H1 (cell line): Measurements from ENCODE around the gene C11orf42. TPM values are rescaled to one million over a fixed set of nuclear protein-coding genes. Genes with fewer than 3 reads are reported as not detected.

Experiments
- CTCF ChIA-PET: fragments of 300-600 bp; sonication (Branson Sonifier 250); formaldehyde crosslinking; loops from one replicate; lab custom pipeline; 2021; ENCODE audit not compliant: partially characterized antibody; lab: Charles Lee
- POLR2A ChIA-PET: fragments of 300-600 bp; sonication (Branson Sonifier 250); formaldehyde crosslinking; loops from one replicate; lab custom pipeline; 2021; ENCODE audit warnings: inconsistent platforms; ENCODE audit not compliant: partially characterized antibody; lab: Charles Lee
- DNase-seq, 2 experiments: peaks; one replicate each; pipeline versions ENCODE4 v3.0.0 to v3.0.0-alpha.2; 2010 to 2022; ENCODE audit warnings: low spot score in 2 of 2, low read depth in 1 of 2, mixed read lengths in 1 of 2
- FAIRE-seq: peaks from 2 replicates; lab custom pipeline; 2011; peaks lifted over from hg19 to GRCh38; lab: Jason Lieb, UNC
- H2AFZ ChIP-seq: 2 replicates; pipeline ENCODE4 v1.8.1; 2012; ENCODE audit warnings: low read length, inconsistent platforms
- H2AK5ac ChIP-seq: 2 replicates; pipeline ENCODE4 v1.6.1; 2013; ENCODE audit warnings: low read depth, low read length
- H2BK120ac ChIP-seq: replicated peaks from 2 replicates; pipeline ENCODE3; 2013; ENCODE audit warnings: low read depth, low read length, inconsistent platforms
- H2BK12ac ChIP-seq: 2 replicates; pipeline ENCODE4 v1.6.1; 2013; ENCODE audit warnings: low read depth, low read length
- H2BK15ac ChIP-seq: 2 replicates; pipeline ENCODE4 v1.6.1; 2013; ENCODE audit warnings: low read length
- H2BK20ac ChIP-seq: 2 replicates; pipeline ENCODE4 v1.6.1; 2013; ENCODE audit warnings: low read length
- H2BK5ac ChIP-seq: 2 replicates; pipeline ENCODE4 v1.6.1; 2013; ENCODE audit warnings: low read depth, low read length
- H3K14ac ChIP-seq: 2 replicates; pipeline ENCODE4 v1.6.1; 2013; ENCODE audit warnings: inconsistent platforms; ENCODE audit not compliant: insufficient read length
- H3K18ac ChIP-seq: 2 replicates; pipeline ENCODE4 v1.6.1; 2013; ENCODE audit warnings: low read length; ENCODE audit errors: extremely low read depth
- H3K23ac ChIP-seq: 2 replicates; pipeline ENCODE4 v1.6.1; 2013; ENCODE audit warnings: inconsistent platforms; ENCODE audit not compliant: insufficient read length
- H3K23me2 ChIP-seq: 2 replicates; pipeline ENCODE4 v1.6.1; 2013; ENCODE audit warnings: low read depth, low read length
- H3K27ac ChIP-seq: 2 replicates; pipeline ENCODE4 v1.6.1; 2011; ENCODE audit warnings: low read depth, low read length, inconsistent platforms
- H3K27me3 ChIP-seq, 4 experiments: replicated peaks in 1 of 4; 1 replicate in 1 of 4; 2 replicates in 3 of 4; pipeline versions ENCODE4 v1.6.1 to v1.8.1; 2011 to 2013; ENCODE audit warnings: low read length in 3 of 4, mild to moderate bottlenecking in 3 of 4, inconsistent platforms in 2 of 4, mixed read lengths in 2 of 4, moderate library complexity in 1 of 4; ENCODE audit not compliant: control insufficient read depth in 3 of 4, insufficient read depth in 3 of 4; ENCODE audit errors: extremely low read depth in 1 of 4
- H3K36me3 ChIP-seq, 4 experiments: 2 replicates each; pipeline versions ENCODE4 v1.6.1 to v1.8.1; 2011 to 2013; ENCODE audit warnings: mild to moderate bottlenecking in 4 of 4, low read length in 3 of 4, moderate library complexity in 2 of 4, control low read depth in 1 of 4, inconsistent platforms in 1 of 4; ENCODE audit not compliant: insufficient read depth in 4 of 4, control insufficient read depth in 2 of 4
- H3K4ac ChIP-seq: replicated peaks from 2 replicates; pipeline ENCODE3; 2013; ENCODE audit warnings: low read length, low read depth, mixed read lengths, inconsistent platforms; ENCODE audit not compliant: insufficient read length
- H3K4me1 ChIP-seq, 4 experiments: replicated peaks in 1 of 4; 1 replicate in 1 of 4; 2 replicates in 3 of 4; pipeline versions ENCODE4 v1.6.1 to v1.8.1; 2011 to 2013; ENCODE audit warnings: low read length in 3 of 4, inconsistent platforms in 2 of 4, mixed read lengths in 1 of 4; ENCODE audit not compliant: insufficient read depth in 4 of 4, control insufficient read depth in 3 of 4
- H3K4me2 ChIP-seq, 2 experiments: 2 replicates each; pipeline versions ENCODE4 v1.6.1 to v1.8.1; 2011 to 2013; ENCODE audit warnings: low read depth in 2 of 2, low read length in 2 of 2, control low read depth in 1 of 2, inconsistent platforms in 1 of 2, mild to moderate bottlenecking in 1 of 2; ENCODE audit not compliant: insufficient read depth in 1 of 2
- H3K4me3 ChIP-seq, 4 experiments: fragments of 200-600, 300-600 bp in 1 of 4; sonication (generic), shearing (Covaris generic), sonication (Bioruptor Twin) in 1 of 4; 2 replicates each; pipeline versions ENCODE4 v1.5.1 to v1.8.1; 2011 to 2016; ENCODE audit warnings: low read length in 4 of 4, low read depth in 3 of 4, control low read depth in 2 of 4, inconsistent platforms in 2 of 4, mild to moderate bottlenecking in 2 of 4, mixed read lengths in 1 of 4, moderate library complexity in 1 of 4; ENCODE audit not compliant: insufficient read depth in 2 of 4; ENCODE audit errors: extremely low read depth in 1 of 4
- H3K56ac ChIP-seq: replicated peaks from 2 replicates; pipeline ENCODE3; 2013; ENCODE audit warnings: low read depth, mild to moderate bottlenecking, mixed read lengths, low read length, inconsistent platforms; ENCODE audit not compliant: insufficient read length
- H3K79me1 ChIP-seq: 2 replicates; pipeline ENCODE4 v1.6.1; 2013; ENCODE audit warnings: low read depth, low read length, control low read depth
- H3K79me2 ChIP-seq, 2 experiments: 2 replicates each; pipeline versions ENCODE4 v1.6.1 to v1.8.1; 2012 to 2013; ENCODE audit warnings: low read length in 2 of 2, mild to moderate bottlenecking in 2 of 2, inconsistent platforms in 1 of 2; ENCODE audit not compliant: insufficient read depth in 2 of 2, control insufficient read depth in 1 of 2
- H3K9ac ChIP-seq, 4 experiments: replicated peaks in 1 of 4; 1 replicate in 1 of 4; 2 replicates in 3 of 4; pipeline versions ENCODE4 v1.6.1 to v1.8.1; 2011 to 2013; ENCODE audit warnings: low read depth in 3 of 4, low read length in 3 of 4, control low read depth in 2 of 4, mild to moderate bottlenecking in 2 of 4, moderate library complexity in 2 of 4, inconsistent platforms in 1 of 4; ENCODE audit errors: extremely low read depth in 1 of 4
- H3K9me3 ChIP-seq, 2 experiments: 2 replicates each; pipeline versions ENCODE4 v1.6.1 to v1.8.1; 2012 to 2013; ENCODE audit warnings: mild to moderate bottlenecking in 2 of 2, moderate library complexity in 2 of 2, control low read depth in 1 of 2, inconsistent platforms in 1 of 2, low read depth in 1 of 2, low read length in 1 of 2, mixed read lengths in 1 of 2; ENCODE audit not compliant: insufficient read depth in 2 of 2
- H4K20me1 ChIP-seq, 2 experiments: replicated peaks in 1 of 2; 2 replicates each; pipeline versions ENCODE3 to v1.8.1; 2011 to 2013; ENCODE audit warnings: inconsistent platforms in 2 of 2, low read length in 2 of 2, mild to moderate bottlenecking in 1 of 2; ENCODE audit not compliant: insufficient read depth in 2 of 2, control insufficient read depth in 1 of 2
- H4K5ac ChIP-seq: 2 replicates; pipeline ENCODE4 v1.6.1; 2013; ENCODE audit warnings: low read length, low read depth, mixed read lengths, inconsistent platforms; ENCODE audit not compliant: insufficient read length
- H4K8ac ChIP-seq: 2 replicates; pipeline ENCODE4 v1.8.0; 2013; ENCODE audit warnings: mild to moderate bottlenecking, moderate library complexity, low read length, inconsistent platforms; ENCODE audit not compliant: insufficient read depth; ENCODE audit errors: extremely low read depth
- H4K91ac ChIP-seq: replicated peaks from 2 replicates; pipeline ENCODE3; 2013; ENCODE audit warnings: low read length, mixed read lengths, inconsistent platforms; ENCODE audit not compliant: insufficient read length
- BACH1 ChIP-seq: IDR thresholded peaks from 2 replicates; pipeline ENCODE4 v1.6.1; 2012; ENCODE audit warnings: low read length, improper control_type of control experiment
- CREB1 ChIP-seq: IDR thresholded peaks from 2 replicates; pipeline ENCODE4 v1.6.1; 2012; ENCODE audit warnings: inconsistent platforms
- KDM4A ChIP-seq: IDR thresholded peaks from one replicate; pipeline ENCODE4 v1.7.1; 2012; ENCODE audit warnings: low read depth, mild to moderate bottlenecking, moderate library complexity, low read length, inconsistent platforms; ENCODE audit not compliant: severe bottlenecking
- SIN3A ChIP-seq, 2 experiments: IDR thresholded peaks in 1 of 2; conservative IDR thresholded peaks in 1 of 2; 2 replicates each; pipeline ENCODE4 v1.6.1; 2011 to 2012; ENCODE audit warnings: low read length in 2 of 2, improper control_type of control experiment in 1 of 2, low read depth in 1 of 2, mild to moderate bottlenecking in 1 of 2
- SIX5 ChIP-seq: IDR thresholded peaks from 2 replicates; pipeline ENCODE4 v1.6.1; 2011; ENCODE audit warnings: mild to moderate bottlenecking, low read depth, low read length
- TAF7 ChIP-seq: optimal IDR thresholded peaks from 2 replicates; pipeline ENCODE3; 2011; ENCODE audit warnings: low read depth, mild to moderate bottlenecking, inconsistent platforms, low read length, moderate library complexity, borderline replicate concordance
- WGBS, 2 experiments: shearing (Covaris generic) in 1 of 2; methylation state at CpG; one replicate each; pipeline versions ENCODE4 v1.1.6 to v1.1.7; 2013 to 2015; ENCODE audit warnings: low lambda C conversion rate in 2 of 2, mixed read lengths in 2 of 2, inconsistent platforms in 1 of 2, low coverage in 1 of 2, missing lambda C conversion rate in 1 of 2; ENCODE audit not compliant: insufficient replicate concordance in 2 of 2, insufficient coverage in 1 of 2, insufficient read length in 1 of 2; ENCODE audit errors: extremely low coverage in 1 of 2, missing lambda C conversion rate in 1 of 2; 5-methylcytosine and 5-hydroxymethylcytosine counted together
- polyA plus RNA-seq, 7 experiments: library from polyadenylated mRNA; depleted of rRNA in 3 of 7; stranded (reverse) in 5 of 7; unstranded in 2 of 7; fragments of >200 nt in 5 of 7; fragments of 200-250 nt in 2 of 7; gene quantifications; 1 replicate in 5 of 7; 2 replicates in 1 of 7; 4 replicates in 1 of 7; pipeline versions ENCODE4 v1.2.1 to v1.2.3, GENCODE V29; 2011 to 2013; ENCODE audit warnings: missing spikeins in 2 of 7, mixed read lengths in 2 of 7
- total RNA-seq: library from RNA; stranded (reverse); fragmentation: NEBNext Ultra II Directional; extraction: Animal tissue kit (Norgen Biotek cat#: 25700); gene quantifications from 2 replicates; pipeline ENCODE4 v1.2.1, GENCODE V29; 2021
- TF ChIP-seq, protein P1 (sequence below): IDR thresholded peaks from 2 replicates; pipeline ENCODE4 v1.6.1; 2012; ENCODE audit warnings: inconsistent platforms

C11orf42 gene
- total and polyA plus RNA-seq, 2 of the 8 experiments (the other 6 are each of a cell fraction or from before 2014, with no cell fraction given): not detected

DNA sequence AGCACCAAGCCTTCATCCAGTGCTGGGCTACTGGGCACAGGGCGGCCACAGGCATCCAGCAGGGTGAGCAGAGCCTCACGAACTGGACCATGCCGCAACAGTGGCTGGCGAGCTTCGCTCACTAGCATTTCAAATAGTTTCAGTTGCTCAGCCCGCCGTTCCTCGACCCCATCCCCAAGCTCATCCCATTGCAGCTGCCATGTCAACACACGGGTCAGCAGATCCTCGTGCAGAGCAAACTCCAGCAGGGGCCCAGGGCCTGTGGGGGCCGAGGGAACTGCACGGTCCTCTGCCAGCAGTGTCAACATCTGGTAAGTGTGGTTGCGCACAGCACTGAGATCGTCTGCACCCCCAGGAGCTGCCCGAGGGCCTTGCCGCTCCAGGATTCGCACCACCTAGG lies 18.5 kb downstream of the C11orf42 start:
- Histone ChIP-seq H3K9me3 (no peaks in the 10 kb centered on the region), H2BK12ac (no peak overlapping the region), H3K4me2 (no peak overlapping the region), H4K91ac (no peak overlapping the region), H3K27me3 (no peaks in the 10 kb centered on the region), H2BK5ac (no peak overlapping the region), H3K4ac (no peak overlapping the region), H4K8ac (no peak overlapping the region), H3K27ac (no peak overlapping the region), H2AK5ac (no peak overlapping the region), H3K23ac (no peak overlapping the region), H3K4me1 (no peaks in the 10 kb centered on the region), H3K79me1 (0 out of 2 replicates have a peak, but pooled peaks cover 3% of the 10 kb centered on the region), H2AFZ (no peak overlapping the region), H2BK20ac (no peak overlapping the region), H3K56ac (no peak overlapping the region), H3K18ac (no peak overlapping the region), H3K79me2 (peaks cover 0 to 28% of the 10 kb centered on the region in 2 experiments; a peak in 2 of 4 replicates), H3K23me2 (no peaks in the 10 kb centered on the region), H2BK120ac (no peak overlapping the region), H4K20me1 (peaks cover 0 to 5% of the 10 kb centered on the region in 2 experiments), H3K9ac (no peak overlapping the region), H3K4me3 (no peak overlapping the region), H3K14ac (no peak overlapping the region), H2BK15ac (no peak overlapping the region), H3K36me3 (peaks cover 2 to 22% (median 9%) of the 10 kb centered on the region in 4 experiments; a peak in 6 of 8 replicates), H4K5ac (no peak overlapping the region)
- ChIA-PET CTCF (interaction anchor here (0.6 to 2.8 kb wide), 8 partner anchors 25 to 130 kb away, joined by 3 to 9 read pairs (median 4); partner anchors contain the start of gene CCKBR), POLR2A (interaction anchor here (0.6 kb wide), 1 partner anchor 479 kb away, joined by 3 read pairs; no protein-coding TSS in a partner anchor)
- TF ChIP-seq TAF7 (no peak), CREB1 (no peak), SIX5 (no peak), BACH1 (no peak), SIN3A (conservative IDR thresholded peaks at IDR 0.05 in 1 of 2, IDR thresholded peaks at IDR 0.05 in 1 of 2; ENCODE audit: low read depth in 1 of 2, low read length in 2 of 2) (no peak), KDM4A (no peak)
- TF ChIP-seq, protein P1, sequence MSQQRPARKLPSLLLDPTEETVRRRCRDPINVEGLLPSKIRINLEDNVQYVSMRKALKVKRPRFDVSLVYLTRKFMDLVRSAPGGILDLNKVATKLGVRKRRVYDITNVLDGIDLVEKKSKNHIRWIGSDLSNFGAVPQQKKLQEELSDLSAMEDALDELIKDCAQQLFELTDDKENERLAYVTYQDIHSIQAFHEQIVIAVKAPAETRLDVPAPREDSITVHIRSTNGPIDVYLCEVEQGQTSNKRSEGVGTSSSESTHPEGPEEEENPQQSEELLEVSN: no peak
- no peak for DNase-seq
- no peak for FAIRE-seq
- WGBS, 2 experiments: 91% methylated on average over 17 of the region's 17 CpGs; no CpG with 5 or more reads in 1 of the 2 experiments
